Measurements from ENCODE around the gene UBB. TPM values are rescaled to one million over a fixed set of nuclear protein-coding genes. Genes with fewer than 3 reads are reported as not detected.
"Not testable (repeated sequence)": the region's sequence is repeated elsewhere in the genome, so short reads cannot be mapped to it uniquely, and the experiment has no call there.

Gene UBB
- total and polyA plus RNA-seq, 3 experiments from 2014 or later = 1,678 to 2,132 (median 1,690) TPM

DNA sequence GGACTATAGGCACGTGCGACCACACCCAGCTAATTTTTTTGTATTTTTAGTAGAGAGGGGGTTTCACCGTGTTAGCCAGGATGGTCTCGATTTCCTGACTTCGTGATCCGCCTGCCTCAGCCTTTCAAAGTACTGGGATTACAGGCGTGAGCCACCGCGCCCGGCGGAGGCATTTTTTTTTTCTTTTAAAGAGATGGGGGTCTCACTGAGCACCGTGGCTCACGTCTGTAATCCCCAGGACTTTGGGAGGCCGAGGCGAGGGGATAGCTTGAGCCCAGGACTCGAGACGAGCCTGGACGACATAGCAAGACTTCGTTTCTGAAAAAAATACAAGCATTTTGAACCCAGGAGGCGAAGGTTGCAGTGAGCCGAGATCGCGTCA is 5.2 kb downstream of the UBB start:
- not testable (repeated sequence) for H3K27me3 ChIP-seq (ENCODE audit: insufficient read depth, low read length, poor library complexity, severe bottlenecking); H3K9me3 Mint-ChIP-seq; DNase-seq; H3K9me3 ChIP-seq (ENCODE audit: low read length); H3K27me3 Mint-ChIP-seq
- Histone ChIP-seq H3K36me3 (ENCODE audit: insufficient read depth, low read length) (peaks cover 13% of the 10 kb centered on the region), H3K27ac (ENCODE audit: low read depth, low read length) (peak overlapping the region; percentile 9), H3K4me3 (ENCODE audit: low read length) (peak overlapping the region; percentile 67), H3K4me1 (ENCODE audit: insufficient read depth, low read length) (peaks cover 14% of the 10 kb centered on the region)
- H3K36me3 Mint-ChIP-seq = peaks cover 3 to 34% (median 12%) of the 10 kb centered on the region in 3 donors
- H3K4me1 Mint-ChIP-seq = peaks cover 41 to 54% (median 51%) of the 10 kb centered on the region in 3 donors
- POLR2A ChIA-PET = interaction anchor here (0.7 kb wide), 1 partner anchor 136 kb away, joined by 4 read pairs; no protein-coding TSS in a partner anchor
- peak overlapping the region; percentile 87 to 93 (median 91) for H3K4me3 Mint-ChIP-seq
- CTCF ChIA-PET = interaction anchor here (0.6 to 6.7 kb wide), 7 partner anchors 20 to 137 kb away, joined by 3 to 52 read pairs (median 3); partner anchors contain the start of gene TRPV2
- peak overlapping the region in 6 of 8 donors; percentile 29 to 90 (median 74) for H3K27ac Mint-ChIP-seq

DNA sequence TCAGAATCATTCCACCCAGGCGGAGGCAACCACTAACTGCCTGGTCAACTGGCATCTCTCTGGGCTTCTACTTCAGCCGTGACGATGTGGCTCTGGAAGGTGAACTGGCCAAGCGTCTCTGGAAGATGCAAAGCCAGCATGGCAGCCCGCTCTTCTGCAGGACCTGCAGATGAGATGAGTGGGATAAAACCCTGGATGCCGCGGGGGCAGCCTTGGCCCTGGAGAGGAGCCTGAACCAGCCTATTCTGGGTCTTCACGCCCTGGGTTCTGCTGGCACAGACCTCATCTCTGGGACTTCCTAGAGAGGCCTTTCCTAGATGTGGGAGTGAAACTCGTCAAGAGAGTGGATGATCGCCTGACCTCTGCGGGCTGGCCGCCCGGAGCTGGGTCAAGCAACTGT is 10.6 kb downstream of the UBB start:
- POLR2A ChIA-PET = no interaction called here
- H3K4me1 ChIP-seq (ENCODE audit: insufficient read depth, low read length) = no peaks in the 10 kb centered on the region
- no peak overlapping the region for H3K27ac ChIP-seq (ENCODE audit: low read depth, low read length)
- Mint-ChIP-seq H3K9me3 (no peaks in the 10 kb centered on the region), H3K27me3 (peaks cover 2 to 9% of the 10 kb centered on the region in 2 donors), H3K27ac (peak overlapping the region in 1 of 8 donors; percentile 51), H3K4me3 (no peak overlapping the region), H3K36me3 (no peaks in the 10 kb centered on the region), H3K4me1 (peaks cover 8 to 13% (median 13%) of the 10 kb centered on the region in 3 donors)
- H3K36me3 ChIP-seq (ENCODE audit: insufficient read depth, low read length) = no peaks in the 10 kb centered on the region
- H3K9me3 ChIP-seq (ENCODE audit: low read length) = no peaks in the 10 kb centered on the region
- CTCF ChIA-PET = interaction anchor here (1.1 kb wide), 1 partner anchor 28 kb away, joined by 4 read pairs; no protein-coding TSS in a partner anchor
- no peak for DNase-seq
- no peak overlapping the region for H3K4me3 ChIP-seq (ENCODE audit: low read length)
- H3K27me3 ChIP-seq (ENCODE audit: insufficient read depth, low read length, poor library complexity, severe bottlenecking) = no peaks in the 10 kb centered on the region

DNA sequence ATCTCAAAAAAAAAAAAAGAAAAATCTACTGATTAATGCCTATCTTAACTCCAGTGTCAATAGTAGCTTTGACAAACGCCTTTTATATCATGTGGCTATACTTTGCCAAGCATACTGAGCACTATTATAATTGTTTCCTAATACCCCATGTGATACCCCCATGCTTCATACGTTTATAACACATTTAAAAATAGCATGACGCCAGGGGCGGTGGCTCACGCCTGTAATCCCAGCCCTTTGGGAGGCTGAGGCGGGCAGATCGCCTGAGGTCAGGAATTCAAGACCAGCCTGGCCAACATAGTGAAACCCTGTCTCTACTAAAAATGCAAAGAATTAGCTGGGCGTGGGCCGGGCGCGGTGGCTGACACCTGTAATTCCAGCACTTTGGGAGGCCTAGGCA is 11.6 kb downstream of the UBB start:
- H3K36me3 Mint-ChIP-seq; H3K27me3 ChIP-seq (ENCODE audit: insufficient read depth, low read length, poor library complexity, severe bottlenecking); H3K4me3 Mint-ChIP-seq; H3K27ac Mint-ChIP-seq; H3K9me3 ChIP-seq (ENCODE audit: low read length); POLR2A ChIA-PET; H3K4me3 ChIP-seq (ENCODE audit: low read length); H3K36me3 ChIP-seq (ENCODE audit: insufficient read depth, low read length); H3K27ac ChIP-seq (ENCODE audit: low read depth, low read length); H3K4me1 ChIP-seq (ENCODE audit: insufficient read depth, low read length); DNase-seq; H3K27me3 Mint-ChIP-seq; H3K4me1 Mint-ChIP-seq; H3K9me3 Mint-ChIP-seq: not testable (repeated sequence)
- CTCF ChIA-PET = interaction anchor here (1.8 kb wide), 1 partner anchor 129 kb away, joined by 4 read pairs; no protein-coding TSS in a partner anchor

DNA sequence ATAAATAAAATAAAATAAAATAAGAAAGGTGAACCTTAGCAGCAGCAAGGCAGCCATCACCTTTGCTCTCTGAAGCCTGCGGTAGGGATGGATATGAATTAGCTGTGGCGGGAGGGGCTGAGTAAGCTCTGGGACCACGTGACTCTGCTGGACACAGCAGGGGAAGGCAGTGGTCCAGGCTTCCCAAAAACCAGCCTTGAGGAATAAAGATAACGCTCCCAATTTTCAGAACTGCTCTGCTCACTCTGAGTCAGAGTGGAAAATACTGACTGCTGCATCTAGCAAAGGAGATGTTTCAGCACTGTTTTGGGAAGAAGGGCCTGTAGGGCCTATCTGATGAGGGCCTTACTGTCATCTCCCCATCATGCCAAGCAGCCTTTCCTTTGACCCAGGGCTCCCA is 15.0 kb downstream of the UBB start:
- DNase-seq = peak in 1 of 5 donors; percentile 9
- H3K4me1 ChIP-seq (ENCODE audit: insufficient read depth, low read length); H3K4me3 ChIP-seq (ENCODE audit: low read length); CTCF ChIA-PET; H3K27me3 ChIP-seq (ENCODE audit: insufficient read depth, low read length, poor library complexity, severe bottlenecking); H3K36me3 Mint-ChIP-seq; H3K9me3 Mint-ChIP-seq; H3K27ac ChIP-seq (ENCODE audit: low read depth, low read length); H3K4me3 Mint-ChIP-seq; H3K27ac Mint-ChIP-seq; POLR2A ChIA-PET; H3K36me3 ChIP-seq (ENCODE audit: insufficient read depth, low read length); H3K9me3 ChIP-seq (ENCODE audit: low read length); H3K4me1 Mint-ChIP-seq: not testable (repeated sequence)
- H3K27me3 Mint-ChIP-seq = peaks cover 7 to 13% of the 10 kb centered on the region in 2 donors

DNA sequence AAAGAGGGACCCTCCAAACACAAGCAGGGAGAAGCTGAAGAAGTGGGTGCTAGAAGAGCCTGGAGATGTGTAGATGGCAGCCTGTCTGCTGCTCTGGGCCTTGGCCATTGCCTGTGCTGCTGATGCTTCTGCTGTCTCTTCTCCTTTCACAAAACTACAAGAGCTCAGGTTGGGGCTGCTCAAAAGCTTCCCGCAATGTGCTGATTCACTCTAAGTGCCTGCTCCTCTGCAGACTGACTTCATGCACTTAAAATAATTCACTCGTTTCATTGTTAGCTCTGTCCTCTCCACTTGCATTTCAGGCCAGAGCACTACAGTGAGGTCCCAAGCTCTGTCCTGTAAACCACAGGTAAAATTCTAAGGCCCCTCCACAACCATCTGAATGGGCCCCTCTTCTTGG is 15.8 kb downstream of the UBB start:
- DNase-seq; H3K27me3 ChIP-seq (ENCODE audit: insufficient read depth, low read length, poor library complexity, severe bottlenecking); H3K4me1 ChIP-seq (ENCODE audit: insufficient read depth, low read length); H3K4me1 Mint-ChIP-seq; H3K36me3 Mint-ChIP-seq; H3K9me3 Mint-ChIP-seq; POLR2A ChIA-PET; H3K4me3 Mint-ChIP-seq; H3K27ac ChIP-seq (ENCODE audit: low read depth, low read length); H3K36me3 ChIP-seq (ENCODE audit: insufficient read depth, low read length); H3K4me3 ChIP-seq (ENCODE audit: low read length); CTCF ChIA-PET; H3K9me3 ChIP-seq (ENCODE audit: low read length): not testable (repeated sequence)
- H3K27me3 Mint-ChIP-seq = peaks cover 5 to 18% of the 10 kb centered on the region in 2 donors
- H3K27ac Mint-ChIP-seq = peak overlapping the region in 1 of 8 donors; percentile 51

DNA sequence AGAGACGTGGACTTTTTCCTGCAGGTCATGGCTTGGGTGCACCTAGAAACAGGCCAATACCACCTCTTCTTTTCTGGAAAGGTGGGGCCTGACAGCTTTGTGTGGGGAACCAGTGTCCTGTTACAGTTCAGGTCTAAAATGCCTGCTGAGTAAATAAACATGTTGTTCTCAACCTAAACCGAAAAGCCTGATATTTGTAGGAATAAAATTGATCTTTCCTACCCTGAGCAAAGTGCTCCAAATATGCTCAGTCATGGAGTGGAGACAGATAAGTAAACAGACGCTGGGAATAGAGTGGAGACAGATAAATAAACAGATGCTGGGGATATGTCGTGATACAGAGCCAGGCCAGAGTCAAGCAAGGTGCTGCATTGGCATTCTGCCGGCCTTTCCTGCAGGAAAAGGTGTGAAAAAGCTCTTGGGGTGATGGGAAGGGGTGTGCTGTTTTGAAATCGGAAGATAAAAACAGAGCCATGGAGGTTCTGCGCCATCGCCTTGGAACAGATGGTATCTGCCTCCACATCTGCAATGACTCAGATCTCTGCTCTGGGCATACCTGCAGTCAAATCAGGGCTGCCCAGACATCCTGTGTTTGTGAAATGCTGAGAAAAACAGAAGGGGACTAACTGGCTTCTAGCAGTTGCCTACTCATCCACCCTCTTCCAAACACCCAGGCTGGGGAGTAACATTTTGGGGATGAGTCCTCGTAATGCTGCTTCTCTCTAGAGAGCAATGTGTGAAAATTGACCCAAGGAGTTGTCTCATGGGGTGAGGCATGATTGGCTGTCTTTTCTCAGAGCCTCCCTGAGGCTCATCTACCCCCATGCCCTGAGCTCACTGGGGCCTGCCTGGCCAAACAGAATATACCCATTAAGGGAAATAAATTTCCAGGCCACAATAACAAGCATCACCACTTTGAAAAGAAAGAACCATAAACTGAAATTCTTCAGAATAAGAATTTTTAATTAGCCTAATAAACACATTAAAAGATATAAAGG is 17.7 kb downstream of the UBB start:
- H3K36me3 ChIP-seq (ENCODE audit: insufficient read depth, low read length) = no peaks in the 10 kb centered on the region
- no peaks in the 10 kb centered on the region for H3K9me3 Mint-ChIP-seq
- H3K4me3 ChIP-seq (ENCODE audit: low read length) = no peak overlapping the region
- H3K27me3 ChIP-seq (ENCODE audit: insufficient read depth, low read length, poor library complexity, severe bottlenecking) = no peaks in the 10 kb centered on the region
- ChIA-PET POLR2A (no interaction called here), CTCF (no interaction called here)
- H3K27ac ChIP-seq (ENCODE audit: low read depth, low read length) = no peak overlapping the region
- no peaks in the 10 kb centered on the region for H3K4me1 ChIP-seq (ENCODE audit: insufficient read depth, low read length)
- peak overlapping the region in 2 of 8 donors; percentile 12 to 17 for H3K27ac Mint-ChIP-seq
- DNase-seq = peak in 1 of 5 donors; percentile 35
- no peaks in the 10 kb centered on the region for H3K36me3 Mint-ChIP-seq
- no peaks in the 10 kb centered on the region for H3K9me3 ChIP-seq (ENCODE audit: low read length)
- H3K4me3 Mint-ChIP-seq = no peak overlapping the region
- H3K27me3 Mint-ChIP-seq = peaks cover 16 to 23% of the 10 kb centered on the region in 2 donors
- H3K4me1 Mint-ChIP-seq = peaks cover 0 to 4% (median 0%) of the 10 kb centered on the region in 3 donors

DNA sequence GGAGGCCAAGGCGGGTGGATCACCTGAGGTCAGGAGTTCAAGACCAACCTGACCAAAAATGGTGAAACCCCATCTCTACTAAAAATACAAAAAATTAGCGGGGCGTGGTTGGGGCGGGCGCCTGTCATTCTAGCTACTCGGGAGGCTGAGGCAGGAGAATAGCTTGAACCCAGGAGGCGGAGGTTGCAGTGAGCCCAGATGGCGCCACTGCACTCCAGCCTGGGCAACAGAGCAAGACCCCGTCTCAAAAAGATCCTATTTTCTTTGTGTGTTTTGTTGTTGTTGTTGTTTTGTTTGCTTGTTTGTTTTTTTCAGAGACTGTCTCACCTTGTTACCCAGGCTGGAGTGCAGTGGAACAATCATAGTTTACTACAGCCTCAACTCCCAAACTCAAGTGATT is 23.0 kb downstream of the UBB start:
- DNase-seq; H3K9me3 ChIP-seq (ENCODE audit: low read length); H3K27me3 ChIP-seq (ENCODE audit: insufficient read depth, low read length, poor library complexity, severe bottlenecking); H3K9me3 Mint-ChIP-seq; H3K27ac ChIP-seq (ENCODE audit: low read depth, low read length); H3K27ac Mint-ChIP-seq; H3K36me3 ChIP-seq (ENCODE audit: insufficient read depth, low read length); H3K4me1 ChIP-seq (ENCODE audit: insufficient read depth, low read length); H3K4me3 Mint-ChIP-seq; H3K4me3 ChIP-seq (ENCODE audit: low read length); H3K36me3 Mint-ChIP-seq; H3K4me1 Mint-ChIP-seq: not testable (repeated sequence)
- POLR2A ChIA-PET = interaction anchor here (0.7 kb wide), 1 partner anchor 72 kb away, joined by 7 read pairs; no protein-coding TSS in a partner anchor
- CTCF ChIA-PET = interaction anchor here (1.9 kb wide), 1 partner anchor 11 kb away, joined by 6 read pairs; the partner anchor contains the start of gene TRPV2
- H3K27me3 Mint-ChIP-seq = peaks cover 25 to 31% of the 10 kb centered on the region in 2 donors

All from CD8-positive, alpha-beta memory T cell (primary cell).